Measurements from ENCODE around the gene PPP1R3F.
A peak's percentile ranks its signal among the peaks of the same experiment; 100 is the strongest.
"Not testable (repeated sequence)": the region's sequence is repeated elsewhere in the genome, so short reads cannot be mapped to it uniquely, and the experiment has no call there.

Gene PPP1R3F

DNA sequence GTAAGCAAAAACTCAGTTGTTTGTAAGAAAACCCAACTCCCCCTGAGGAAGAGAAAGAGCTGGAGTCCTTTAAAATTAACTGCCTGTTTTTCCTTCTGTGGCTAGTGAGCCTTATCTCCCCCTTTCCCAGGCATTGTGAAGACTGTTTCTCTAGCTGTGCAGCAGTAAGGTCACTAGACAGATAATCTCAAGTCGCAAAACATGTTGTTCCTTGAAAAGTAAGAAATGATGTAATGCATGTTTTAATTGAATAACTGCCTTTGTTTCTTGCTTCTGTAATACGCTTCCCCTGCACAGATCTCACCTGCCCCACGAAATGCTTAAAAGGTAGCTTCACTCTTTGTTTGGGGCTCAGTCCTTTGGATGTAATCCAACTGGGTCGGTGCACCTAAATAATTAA is 46.5 kb downstream of the PPP1R3F start:
- no peak for DNase-seq (ENCODE audit: low read depth in 1 of 2, low spot score in 1 of 2)
- no peak overlapping the region for H3K27ac ChIP-seq (replicated peaks)
- TF ChIP-seq POLR2AphosphoS5 (IDR thresholded peaks at IDR 0.05; ENCODE audit: low read depth) (no peak), SPI1 (IDR thresholded peaks at IDR 0.05; ENCODE audit: borderline replicate concordance, low read depth) (no peak), GABPA (IDR thresholded peaks at IDR 0.05; ENCODE audit: low read depth) (no peak), CTCF (IDR thresholded peaks at IDR 0.05; ENCODE audit: insufficient read depth, low read length) (no peak), REST (IDR thresholded peaks at IDR 0.05; ENCODE audit: insufficient replicate concordance, low read depth) (no peak)
- H3K27me3 ChIP-seq (ENCODE audit: insufficient read depth, poor library complexity, severe bottlenecking): no peaks in the 10 kb centered on the region
- no peak overlapping the region for H3K4me3 ChIP-seq (replicated peaks; ENCODE audit: insufficient read depth, low read length)

DNA sequence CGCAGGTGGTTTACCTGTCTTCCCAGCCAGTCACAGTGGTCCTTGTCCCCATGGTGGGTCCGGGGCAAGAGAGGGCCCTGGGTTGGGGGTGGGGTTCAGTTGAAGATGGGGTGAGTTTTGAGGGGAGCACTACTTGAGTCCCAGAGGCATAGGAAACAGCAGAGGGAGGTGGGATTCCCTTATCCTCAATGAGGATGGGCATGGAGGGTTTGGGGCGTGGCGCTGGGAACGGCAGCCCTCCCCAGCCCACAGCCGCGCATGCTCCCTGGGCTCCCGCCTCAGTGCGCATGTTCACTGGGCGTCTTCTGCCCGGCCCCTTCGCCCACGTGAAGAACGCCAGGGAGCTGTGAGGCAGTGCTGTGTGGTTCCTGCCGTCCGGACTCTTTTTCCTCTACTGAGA is 52.1 kb downstream of the PPP1R3F start, which contains the start of gene GAGE12J:
TSS of gene GAGE12J (plus strand) at position 301 of the 400 bp plus-strand sequence. CDS start 1,157 bp downstream, outside the sequence.
- not testable (repeated sequence) for H3K4me3 ChIP-seq (replicated peaks; ENCODE audit: insufficient read depth, low read length); H3K27ac ChIP-seq (replicated peaks); H3K27me3 ChIP-seq (ENCODE audit: insufficient read depth, poor library complexity, severe bottlenecking); DNase-seq (ENCODE audit: low read depth in 1 of 2, low spot score in 1 of 2)

DNA sequence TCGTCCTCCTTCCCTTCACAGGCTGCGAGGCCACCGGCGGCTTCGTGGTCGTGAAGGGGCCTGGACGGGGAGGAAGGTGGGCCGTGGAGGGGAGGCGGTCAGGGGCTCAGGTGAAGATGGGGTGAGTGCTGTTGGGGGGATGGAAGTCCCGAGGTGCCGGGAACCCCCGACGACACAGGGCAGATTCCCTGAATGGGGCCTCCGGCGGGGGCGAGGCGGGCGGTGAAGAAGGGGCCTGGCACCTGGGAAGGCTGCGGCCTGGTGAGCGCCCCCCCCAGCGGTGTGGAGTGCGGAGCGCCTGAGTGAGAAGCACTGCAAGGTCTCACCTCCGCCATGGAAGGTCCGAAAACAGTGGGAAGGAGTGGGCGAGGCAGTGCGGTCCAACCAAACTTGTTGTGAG is 52.7 kb downstream of the PPP1R3F start:
- DNase-seq (ENCODE audit: low read depth in 1 of 2, low spot score in 1 of 2); H3K27ac ChIP-seq (replicated peaks); H3K27me3 ChIP-seq (ENCODE audit: insufficient read depth, poor library complexity, severe bottlenecking); H3K4me3 ChIP-seq (replicated peaks; ENCODE audit: insufficient read depth, low read length): not testable (repeated sequence)

GRCh38 chrX:49323735-49324134 is 54.1 kb downstream of the PPP1R3F start:
- H3K27ac ChIP-seq (replicated peaks); DNase-seq (ENCODE audit: low read depth in 1 of 2, low spot score in 1 of 2); H3K4me3 ChIP-seq (replicated peaks; ENCODE audit: insufficient read depth, low read length); H3K27me3 ChIP-seq (ENCODE audit: insufficient read depth, poor library complexity, severe bottlenecking): not testable (repeated sequence)

- not testable (repeated sequence) for H3K27me3 ChIP-seq (ENCODE audit: insufficient read depth, poor library complexity, severe bottlenecking); H3K4me3 ChIP-seq (replicated peaks; ENCODE audit: insufficient read depth, low read length); H3K27ac ChIP-seq (replicated peaks)
- DNase-seq (ENCODE audit: low read depth in 1 of 2, low spot score in 1 of 2): peak in 1 of 2 experiments; percentile 0
These were observed 60.8 kb downstream of the PPP1R3F start for GRCh38 chrX:49330421-49330820.

DNA sequence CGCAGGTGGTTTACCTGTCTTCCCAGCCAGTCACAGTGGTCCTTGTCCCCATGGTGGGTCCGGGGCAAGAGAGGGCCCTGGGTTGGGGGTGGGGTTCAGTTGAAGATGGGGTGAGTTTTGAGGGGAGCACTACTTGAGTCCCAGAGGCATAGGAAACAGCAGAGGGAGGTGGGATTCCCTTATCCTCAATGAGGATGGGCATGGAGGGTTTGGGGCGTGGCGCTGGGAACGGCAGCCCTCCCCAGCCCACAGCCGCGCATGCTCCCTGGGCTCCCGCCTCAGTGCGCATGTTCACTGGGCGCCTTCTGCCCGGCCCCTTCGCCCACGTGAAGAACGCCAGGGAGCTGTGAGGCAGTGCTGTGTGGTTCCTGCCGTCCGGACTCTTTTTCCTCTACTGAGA is 61.7 kb downstream of the PPP1R3F start, which contains the start of gene GAGE13:
TSS of gene GAGE13 (plus strand) at position 301 of the 400 bp plus-strand sequence. CDS start 1,156 bp downstream, outside the sequence.
- not testable (repeated sequence) for H3K27ac ChIP-seq (replicated peaks); DNase-seq (ENCODE audit: low read depth in 1 of 2, low spot score in 1 of 2); H3K4me3 ChIP-seq (replicated peaks; ENCODE audit: insufficient read depth, low read length); H3K27me3 ChIP-seq (ENCODE audit: insufficient read depth, poor library complexity, severe bottlenecking)

- not testable (repeated sequence) for H3K27ac ChIP-seq (replicated peaks); DNase-seq (ENCODE audit: low read depth in 1 of 2, low spot score in 1 of 2); H3K27me3 ChIP-seq (ENCODE audit: insufficient read depth, poor library complexity, severe bottlenecking); H3K4me3 ChIP-seq (replicated peaks; ENCODE audit: insufficient read depth, low read length)
These were observed 62.2 kb downstream of the PPP1R3F start for GRCh38 chrX:49331841-49332240.

Measured in HL-60 (cell line).